Activated CD4-positive, CD25-positive, alpha-beta regulatory T cell treated with anti-CD3 and anti-CD28 coated beads, Interleukin-2, amount 50 U/mL, for 16 hours (primary cell): ENCODE data around the gene SLC27A2.
"Not testable (repeated sequence)": the region's sequence is repeated elsewhere in the genome, so short reads cannot be mapped to it uniquely, and the experiment has no call there.

Experiments used
- DNase-seq: peaks from one replicate; pipeline ENCODE4 v3.0.0-alpha.2; 2020; ENCODE audit warnings: low read depth, low spot score

SLC27A2 gene

GRCh38 chr15:50181969-50182218 is at the start of gene SLC27A2:
SLC27A2 (plus strand) TSS chr15:50182196; CDS start chr15:50182428, 232 bp downstream.
- DNase-seq, result no peak

- not testable (repeated sequence) for DNase-seq
Measured at GRCh38 chr15:50132251-50132984, 49.6 kb upstream of the SLC27A2 start.

- no peak for DNase-seq
Measured at GRCh38 chr15:50134524-50135024, 47.4 kb upstream of the SLC27A2 start.

- no peak for DNase-seq
Measured at GRCh38 chr15:50135031-50135551, 46.9 kb upstream of the SLC27A2 start.

- DNase-seq, result no peak
Measured at GRCh38 chr15:50137330-50137761, 44.6 kb upstream of the SLC27A2 start.

GRCh38 chr15:50137893-50138292 is 44.1 kb upstream of the SLC27A2 start:
- DNase-seq, result no peak

- DNase-seq, result no peak
Measured at GRCh38 chr15:50138391-50138790, 43.6 kb upstream of the SLC27A2 start.

GRCh38 chr15:50140098-50140497 is 41.9 kb upstream of the SLC27A2 start:
- no peak for DNase-seq

GRCh38 chr15:50140983-50141382 is 41.0 kb upstream of the SLC27A2 start:
- DNase-seq, result no peak

GRCh38 chr15:50141856-50142255 is 40.1 kb upstream of the SLC27A2 start:
- no peak for DNase-seq

GRCh38 chr15:50143255-50143860 is 38.6 kb upstream of the SLC27A2 start:
- no peak for DNase-seq

- DNase-seq, result no peak
Measured at GRCh38 chr15:50144341-50145120, 37.5 kb upstream of the SLC27A2 start.

GRCh38 chr15:50145451-50145872 is 36.5 kb upstream of the SLC27A2 start:
- no peak for DNase-seq

GRCh38 chr15:50146632-50147031 is 35.4 kb upstream of the SLC27A2 start:
- no peak for DNase-seq

- no peak for DNase-seq
Measured at GRCh38 chr15:50148362-50148963, 33.5 kb upstream of the SLC27A2 start.

GRCh38 chr15:50149090-50149489 is 32.9 kb upstream of the SLC27A2 start:
- DNase-seq, result no peak

GRCh38 chr15:50150349-50150748 is 31.6 kb upstream of the SLC27A2 start:
- DNase-seq, result no peak

GRCh38 chr15:50150851-50151250 is 31.1 kb upstream of the SLC27A2 start:
- DNase-seq, result no peak

GRCh38 chr15:50151476-50151875 is 30.5 kb upstream of the SLC27A2 start:
- no peak for DNase-seq

GRCh38 chr15:50158236-50158635 is 23.8 kb upstream of the SLC27A2 start:
- not testable (repeated sequence) for DNase-seq

GRCh38 chr15:50162969-50163718 is 18.9 kb upstream of the SLC27A2 start:
- no peak for DNase-seq
